GM18511 (cell line): ENCODE results near the gene HDAC4.
"Not testable (repeated sequence)": the region's sequence is repeated elsewhere in the genome, so short reads cannot be mapped to it uniquely, and the experiment has no call there.

Source experiments
- ATAC-seq: cut with Tn5 transposase; IDR thresholded peaks from one replicate; pipeline ENCODE4 v1.9.1; 2021; ENCODE audit warnings: mild to moderate bottlenecking, moderate library complexity; ENCODE audit not compliant: unreplicated experiment

HDAC4 gene

GRCh38 chr2:239400596-239401066, at the start of gene HDAC4:
Gene HDAC4 (minus strand): TSS chr2:239401020. CDS start chr2:239352699, 48,321 bp downstream.
- ATAC-seq = peak; percentile 9

- not testable (repeated sequence) for ATAC-seq
Measured at GRCh38 chr2:239449468-239449867, 48.6 kb upstream of the HDAC4 start.

- no peak for ATAC-seq
Measured at GRCh38 chr2:239445771-239446524, 45.1 kb upstream of the HDAC4 start.

GRCh38 chr2:239444626-239445577, 44.1 kb upstream of the HDAC4 start:
- no peak for ATAC-seq

GRCh38 chr2:239443666-239444567, 43.1 kb upstream of the HDAC4 start:
- no peak for ATAC-seq

- no peak for ATAC-seq
Measured at GRCh38 chr2:239443102-239443620, 42.3 kb upstream of the HDAC4 start.

GRCh38 chr2:239442192-239442591, 41.4 kb upstream of the HDAC4 start:
- ATAC-seq = no peak

- no peak for ATAC-seq
Measured at GRCh38 chr2:239441261-239442078, 40.6 kb upstream of the HDAC4 start.

GRCh38 chr2:239440511-239440959, 39.7 kb upstream of the HDAC4 start:
- ATAC-seq = no peak

- no peak for ATAC-seq
Measured at GRCh38 chr2:239439754-239440315, 39.0 kb upstream of the HDAC4 start.

- no peak for ATAC-seq
Measured at GRCh38 chr2:239438995-239439753, 38.4 kb upstream of the HDAC4 start.

- ATAC-seq = no peak
Measured at GRCh38 chr2:239438368-239438767, 37.5 kb upstream of the HDAC4 start.

GRCh38 chr2:239436669-239437335, 36.0 kb upstream of the HDAC4 start:
- no peak for ATAC-seq

- no peak for ATAC-seq
Measured at GRCh38 chr2:239436076-239436475, 35.3 kb upstream of the HDAC4 start.

- no peak for ATAC-seq
Measured at GRCh38 chr2:239433777-239434403, 33.1 kb upstream of the HDAC4 start.

GRCh38 chr2:239432174-239432573, 31.4 kb upstream of the HDAC4 start:
- no peak for ATAC-seq

- no peak for ATAC-seq
Measured at GRCh38 chr2:239431536-239431935, 30.7 kb upstream of the HDAC4 start.
